ENCODE data around the gene NUPR2. TPM values are rescaled to one million over a fixed set of nuclear protein-coding genes. Genes with fewer than 3 reads are reported as not detected.

Gene NUPR2
- total and polyA plus RNA-seq, 2 of the 8 experiments (the other 6 are each of a cell fraction or from before 2014, with no cell fraction given): not detected

DNA sequence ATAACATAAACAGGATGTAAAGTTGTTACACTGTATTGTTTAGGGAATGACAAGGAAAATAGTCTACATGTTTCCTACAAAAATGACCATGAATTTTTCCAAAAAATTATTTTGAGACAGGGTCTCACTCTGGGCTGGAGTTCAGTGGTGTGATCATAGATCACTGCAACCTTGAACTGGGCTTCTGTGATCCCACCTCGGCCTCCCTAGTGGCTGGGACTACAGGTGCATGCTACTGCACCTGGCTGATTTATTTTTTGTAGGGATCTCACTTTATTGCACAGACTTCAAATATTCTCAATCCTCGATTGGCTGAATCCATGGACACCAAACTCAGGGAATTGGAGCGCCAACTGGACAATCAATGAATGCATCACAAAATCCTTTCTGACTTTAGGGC lies 16.6 kb downstream of the NUPR2 start:
- Histone ChIP-seq H2BK12ac (ENCODE audit: low read depth, low read length) (no peak overlapping the region), H3K27ac (ENCODE audit: low read depth, low read length) (no peak overlapping the region), H3K9me3 (ENCODE audit: insufficient read depth in 2 of 2, low read depth in 1 of 2, low read length in 1 of 2) (peaks cover 0 to 13% of the 10 kb centered on the region in 2 experiments; a peak in 2 of 4 replicates), H4K8ac (ENCODE audit: extremely low read depth, insufficient read depth, low read length) (no peak overlapping the region), H3K4me1 (replicated peaks in 1 of 4; ENCODE audit: control insufficient read depth in 3 of 4, insufficient read depth in 4 of 4, low read length in 3 of 4) (no peaks in the 10 kb centered on the region), H3K9ac (replicated peaks in 1 of 4; ENCODE audit: extremely low read depth in 1 of 4, low read depth in 3 of 4, low read length in 3 of 4) (no peak overlapping the region), H2AFZ (ENCODE audit: low read length) (no peak overlapping the region), H3K56ac (replicated peaks; ENCODE audit: insufficient read length, low read depth, low read length) (no peak overlapping the region), H3K4me3 (ENCODE audit: extremely low read depth in 1 of 4, insufficient read depth in 2 of 4, low read depth in 3 of 4, low read length in 4 of 4) (no peak overlapping the region), H4K91ac (replicated peaks; ENCODE audit: insufficient read length, low read length) (no peak overlapping the region), H3K27me3 (replicated peaks in 1 of 4; ENCODE audit: control insufficient read depth in 3 of 4, extremely low read depth in 1 of 4, insufficient read depth in 3 of 4, low read length in 3 of 4) (no peaks in the 10 kb centered on the region), H3K79me2 (ENCODE audit: control insufficient read depth in 1 of 2, insufficient read depth in 2 of 2, low read length in 2 of 2) (no peaks in the 10 kb centered on the region; a peak in 1 of 4 replicates), H2BK120ac (replicated peaks; ENCODE audit: low read depth, low read length) (no peak overlapping the region), H3K4ac (replicated peaks; ENCODE audit: insufficient read length, low read depth, low read length) (no peak overlapping the region), H3K79me1 (ENCODE audit: low read depth, low read length) (no peaks in the 10 kb centered on the region), H3K14ac (ENCODE audit: insufficient read length) (no peak overlapping the region), H2AK5ac (ENCODE audit: low read depth, low read length) (no peak overlapping the region), H2BK15ac (ENCODE audit: low read length) (no peak overlapping the region), H2BK5ac (ENCODE audit: low read depth, low read length) (no peak overlapping the region), H4K20me1 (replicated peaks in 1 of 2; ENCODE audit: control insufficient read depth in 1 of 2, insufficient read depth in 2 of 2, low read length in 2 of 2) (no peaks in the 10 kb centered on the region), H3K18ac (ENCODE audit: extremely low read depth, low read length) (no peak overlapping the region), H3K4me2 (ENCODE audit: insufficient read depth in 1 of 2, low read depth in 2 of 2, low read length in 2 of 2) (no peak overlapping the region), H3K23me2 (ENCODE audit: low read depth, low read length) (no peaks in the 10 kb centered on the region), H3K23ac (ENCODE audit: insufficient read length) (no peak overlapping the region), H3K36me3 (ENCODE audit: control insufficient read depth in 2 of 4, insufficient read depth in 4 of 4, low read length in 3 of 4) (peaks cover 4 to 31% (median 15%) of the 10 kb centered on the region in 4 experiments; a peak in 7 of 8 replicates), H2BK20ac (ENCODE audit: low read length) (no peak overlapping the region), H4K5ac (ENCODE audit: insufficient read length, low read depth, low read length) (no peak overlapping the region)
- TF ChIP-seq POU5F1 (IDR thresholded peaks at IDR 0.05; ENCODE audit: low read depth, low read length): no peak
- no peak for TF ChIP-seq TEAD4 (IDR thresholded peaks at IDR 0.05; ENCODE audit: low read depth, low read length)
- TF ChIP-seq TBP (IDR thresholded peaks at IDR 0.05; ENCODE audit: low read depth, low read length): no peak
- no peak for TF ChIP-seq KDM4A (IDR thresholded peaks at IDR 0.05; ENCODE audit: low read depth, low read length, severe bottlenecking)
- TF ChIP-seq, protein P1, sequence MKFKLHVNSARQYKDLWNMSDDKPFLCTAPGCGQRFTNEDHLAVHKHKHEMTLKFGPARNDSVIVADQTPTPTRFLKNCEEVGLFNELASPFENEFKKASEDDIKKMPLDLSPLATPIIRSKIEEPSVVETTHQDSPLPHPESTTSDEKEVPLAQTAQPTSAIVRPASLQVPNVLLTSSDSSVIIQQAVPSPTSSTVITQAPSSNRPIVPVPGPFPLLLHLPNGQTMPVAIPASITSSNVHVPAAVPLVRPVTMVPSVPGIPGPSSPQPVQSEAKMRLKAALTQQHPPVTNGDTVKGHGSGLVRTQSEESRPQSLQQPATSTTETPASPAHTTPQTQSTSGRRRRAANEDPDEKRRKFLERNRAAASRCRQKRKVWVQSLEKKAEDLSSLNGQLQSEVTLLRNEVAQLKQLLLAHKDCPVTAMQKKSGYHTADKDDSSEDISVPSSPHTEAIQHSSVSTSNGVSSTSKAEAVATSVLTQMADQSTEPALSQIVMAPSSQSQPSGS (IDR thresholded peaks at IDR 0.05; ENCODE audit: low read length): no peak
- no peak for TF ChIP-seq KDM5A (IDR thresholded peaks at IDR 0.05; ENCODE audit: low read length)
- no peak for TF ChIP-seq EGR1 (IDR thresholded peaks at IDR 0.05; ENCODE audit: borderline replicate concordance, low read depth, low read length)
- no peak for TF ChIP-seq GTF2F1 (IDR thresholded peaks at IDR 0.05; ENCODE audit: borderline replicate concordance, low read depth, low read length)
- TF ChIP-seq EZH2 (IDR thresholded peaks at IDR 0.05; ENCODE audit: low read depth, low read length, severe bottlenecking): no peak
- TF ChIP-seq RXRA (IDR thresholded peaks at IDR 0.05; ENCODE audit: insufficient read depth, low read depth, low read length): no peak
- 89% methylated on average over 3 of the region's 3 CpGs; no CpG with 5 or more reads in 1 of the 2 experiments for WGBS, 2 experiments (ENCODE audit: extremely low coverage in 1 of 2, insufficient coverage in 1 of 2, insufficient read length in 1 of 2, insufficient replicate concordance in 2 of 2, low coverage in 1 of 2, low lambda C conversion rate in 2 of 2, missing lambda C conversion rate in 1 of 2)
- FAIRE-seq (no peak), DNase-seq (ENCODE audit: low read depth in 1 of 2, low spot score in 2 of 2) (no peak)
- ChIA-PET POLR2A (ENCODE audit: partially characterized antibody) (interaction anchor here (1.4 kb wide), 1 partner anchor 11 kb away, joined by 4 read pairs; no protein-coding TSS in a partner anchor), CTCF (ENCODE audit: partially characterized antibody) (no interaction called here)

All from H1 (cell line).